A549 (cell line): Measurements from ENCODE around the gene GNAO1.

Experiments used
- GATA3 ChIP-seq: IDR thresholded peaks from 2 replicates; pipeline ENCODE4 v1.6.1; 2012; ENCODE audit warnings: borderline replicate concordance
- KDM5A ChIP-seq: fragments of 200-600 bp; sonication (generic); IDR thresholded peaks from 2 replicates; pipeline ENCODE4 v1.6.1; 2016; ENCODE audit warnings: antibody characterized with exemption, mild to moderate bottlenecking
- NR3C1 ChIP-seq: fragments of >200 bp; sonication (Bioruptor Twin); formaldehyde crosslinking; IDR thresholded peaks from 3 replicates; pipeline ENCODE4 v1.6.1; 2017
- POLR2A ChIP-seq: IDR thresholded peaks from 2 replicates; pipeline ENCODE4 v1.6.1; 2012; ENCODE audit warnings: mild to moderate bottlenecking, low read length
- RFX5 ChIP-seq: fragments of 450-650 bp; IDR thresholded peaks from 2 replicates; pipeline ENCODE4 v1.7.1; 2014; ENCODE audit warnings: antibody characterized with exemption, mild to moderate bottlenecking, moderate library complexity
- SMC3 ChIP-seq: fragments of >200 bp; sonication (Bioruptor Twin); formaldehyde crosslinking; IDR thresholded peaks from 3 replicates; pipeline ENCODE4 v1.6.1; 2018; ENCODE audit warnings: inconsistent platforms
- TF ChIP-seq, protein P1 (sequence below): IDR thresholded peaks from 2 replicates; pipeline ENCODE4 v1.6.1; 2012
- TF ChIP-seq, protein P2 (sequence below): fragments of >200 bp; sonication (Bioruptor Twin); formaldehyde crosslinking; IDR thresholded peaks from 3 replicates; pipeline ENCODE4 v1.5.1; 2016

DNA sequence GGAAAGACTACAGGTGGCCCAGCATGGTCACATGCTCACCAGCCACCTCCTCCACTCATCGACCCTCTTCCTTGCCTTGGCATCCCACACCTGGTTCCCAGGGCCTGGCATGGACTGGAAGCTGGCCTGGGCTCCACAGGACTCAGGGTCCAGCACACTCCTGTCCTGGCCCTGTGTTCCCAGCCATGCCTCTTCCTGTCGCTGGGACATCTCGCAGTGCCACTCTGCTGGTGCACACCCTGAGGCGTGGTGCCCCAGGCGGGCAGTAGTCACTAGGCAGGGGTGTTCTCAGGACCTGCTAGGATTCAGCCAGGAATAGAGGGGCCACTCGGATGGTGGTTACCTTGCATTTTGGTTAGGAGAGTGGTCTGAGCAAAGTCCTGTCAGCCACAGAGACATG is 134.7 kb downstream of the GNAO1 start:
- TF ChIP-seq, protein P1, sequence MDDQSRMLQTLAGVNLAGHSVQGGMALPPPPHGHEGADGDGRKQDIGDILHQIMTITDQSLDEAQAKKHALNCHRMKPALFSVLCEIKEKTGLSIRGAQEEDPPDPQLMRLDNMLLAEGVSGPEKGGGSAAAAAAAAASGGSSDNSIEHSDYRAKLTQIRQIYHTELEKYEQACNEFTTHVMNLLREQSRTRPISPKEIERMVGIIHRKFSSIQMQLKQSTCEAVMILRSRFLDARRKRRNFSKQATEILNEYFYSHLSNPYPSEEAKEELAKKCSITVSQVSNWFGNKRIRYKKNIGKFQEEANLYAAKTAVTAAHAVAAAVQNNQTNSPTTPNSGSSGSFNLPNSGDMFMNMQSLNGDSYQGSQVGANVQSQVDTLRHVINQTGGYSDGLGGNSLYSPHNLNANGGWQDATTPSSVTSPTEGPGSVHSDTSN, result no peak
- TF ChIP-seq, protein P2, sequence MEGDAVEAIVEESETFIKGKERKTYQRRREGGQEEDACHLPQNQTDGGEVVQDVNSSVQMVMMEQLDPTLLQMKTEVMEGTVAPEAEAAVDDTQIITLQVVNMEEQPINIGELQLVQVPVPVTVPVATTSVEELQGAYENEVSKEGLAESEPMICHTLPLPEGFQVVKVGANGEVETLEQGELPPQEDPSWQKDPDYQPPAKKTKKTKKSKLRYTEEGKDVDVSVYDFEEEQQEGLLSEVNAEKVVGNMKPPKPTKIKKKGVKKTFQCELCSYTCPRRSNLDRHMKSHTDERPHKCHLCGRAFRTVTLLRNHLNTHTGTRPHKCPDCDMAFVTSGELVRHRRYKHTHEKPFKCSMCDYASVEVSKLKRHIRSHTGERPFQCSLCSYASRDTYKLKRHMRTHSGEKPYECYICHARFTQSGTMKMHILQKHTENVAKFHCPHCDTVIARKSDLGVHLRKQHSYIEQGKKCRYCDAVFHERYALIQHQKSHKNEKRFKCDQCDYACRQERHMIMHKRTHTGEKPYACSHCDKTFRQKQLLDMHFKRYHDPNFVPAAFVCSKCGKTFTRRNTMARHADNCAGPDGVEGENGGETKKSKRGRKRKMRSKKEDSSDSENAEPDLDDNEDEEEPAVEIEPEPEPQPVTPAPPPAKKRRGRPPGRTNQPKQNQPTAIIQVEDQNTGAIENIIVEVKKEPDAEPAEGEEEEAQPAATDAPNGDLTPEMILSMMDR, result no peak
- TF ChIP-seq GATA3 (no peak), RFX5 (no peak), NR3C1 (no peak), POLR2A (no peak), KDM5A (no peak), SMC3 (no peak)
